HS-5 (cell line): ENCODE measurements around the gene MAP2K3.

Experiments used
- DNase-seq: peaks from one replicate; pipeline ENCODE4 v3.0.0-alpha.2; 2012; ENCODE audit warnings: low read depth

MAP2K3 gene

DNA sequence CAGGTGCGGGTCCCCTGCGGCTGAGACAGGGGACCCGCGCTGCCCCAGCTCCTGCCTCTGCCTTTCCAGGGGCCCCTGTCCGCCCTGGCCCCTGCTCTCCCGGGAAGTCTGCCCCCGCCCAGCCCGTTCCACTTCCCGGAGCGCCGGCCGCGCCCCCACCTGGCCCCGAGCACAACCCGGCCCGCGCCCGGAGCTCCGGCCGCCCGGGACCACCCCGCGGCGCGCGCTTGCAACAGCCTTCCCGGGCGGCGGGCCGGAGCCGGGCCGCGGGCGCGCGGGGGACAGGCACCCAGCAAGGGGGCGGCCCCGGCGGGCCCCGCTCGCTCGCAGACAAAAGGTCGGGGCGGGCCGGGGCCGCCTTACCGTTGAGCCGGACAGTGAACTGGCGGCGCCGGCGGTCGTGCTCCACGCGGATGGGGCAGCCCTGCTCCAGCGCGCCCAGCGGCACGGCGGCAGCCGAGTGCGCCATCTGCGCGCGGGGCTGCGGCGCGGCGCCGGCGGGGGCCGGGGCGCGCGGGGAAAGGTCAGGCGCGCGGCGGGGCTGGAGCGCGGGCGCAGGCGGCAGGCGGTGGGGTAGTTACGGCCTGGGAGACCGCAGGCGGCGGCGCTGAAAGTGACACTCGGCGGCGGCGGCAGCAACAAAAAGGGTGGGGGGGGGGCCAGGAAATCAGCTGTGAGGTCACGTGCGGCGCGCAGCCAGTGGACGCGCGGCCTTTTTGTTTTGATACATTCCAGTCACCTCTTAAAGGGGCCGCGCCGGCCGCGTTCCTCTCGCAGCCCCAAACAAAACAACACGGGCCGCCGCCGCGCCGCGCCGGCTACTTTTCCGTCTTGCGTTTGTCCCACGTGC, 31.5 kb upstream of the MAP2K3 start, which contains the start of gene NATD1:
TSS of gene NATD1 (minus strand) at position 615 of the 850 bp plus-strand sequence. CDS start at position 469, 146 bp downstream.
- DNase-seq = no peak

DNA sequence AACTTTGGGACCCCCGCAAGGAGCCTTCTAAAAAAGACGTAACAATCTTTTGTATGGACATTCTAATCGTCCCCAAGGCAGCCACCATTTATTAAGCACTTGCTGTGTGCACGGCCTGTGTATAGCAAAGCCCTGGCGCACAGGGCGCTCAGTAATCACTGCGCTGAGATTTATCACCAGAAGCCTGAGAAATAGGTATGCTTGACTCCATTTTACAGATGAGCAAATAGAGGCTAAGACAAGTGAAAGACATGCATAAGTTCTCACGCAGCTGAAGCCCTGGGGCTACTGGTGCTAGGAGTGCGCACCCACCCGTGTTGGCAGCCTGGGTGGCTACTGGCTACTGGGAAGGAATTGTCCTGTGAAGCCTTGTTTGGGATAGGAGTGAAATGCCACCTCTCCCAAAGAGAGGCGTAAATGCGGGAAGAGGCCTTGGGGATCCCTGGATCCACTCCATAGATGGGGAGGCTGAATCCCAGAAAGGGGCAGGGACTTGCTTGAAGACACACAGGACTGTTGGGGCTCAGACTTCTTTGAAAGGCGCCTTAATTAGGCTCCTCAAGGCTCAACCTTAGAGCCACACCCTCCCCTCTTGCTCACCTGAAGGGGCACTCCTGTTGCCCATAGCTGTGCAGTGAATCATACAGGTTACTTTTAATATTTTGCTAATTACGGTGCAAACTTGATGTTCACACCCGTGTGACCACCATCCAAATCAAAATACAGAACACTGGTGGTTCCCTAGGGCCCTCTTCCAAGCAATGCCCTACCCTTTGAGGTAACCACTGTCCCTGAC, 30.7 kb upstream of the MAP2K3 start:
- no peak for DNase-seq

GRCh38 chr17:21258593-21258992, 25.9 kb upstream of the MAP2K3 start:
- no peak for DNase-seq

GRCh38 chr17:21262259-21262993, 22.1 kb upstream of the MAP2K3 start:
- no peak for DNase-seq

- no peak for DNase-seq
Observed at GRCh38 chr17:21263376-21263775, 21.1 kb upstream of the MAP2K3 start.

DNA sequence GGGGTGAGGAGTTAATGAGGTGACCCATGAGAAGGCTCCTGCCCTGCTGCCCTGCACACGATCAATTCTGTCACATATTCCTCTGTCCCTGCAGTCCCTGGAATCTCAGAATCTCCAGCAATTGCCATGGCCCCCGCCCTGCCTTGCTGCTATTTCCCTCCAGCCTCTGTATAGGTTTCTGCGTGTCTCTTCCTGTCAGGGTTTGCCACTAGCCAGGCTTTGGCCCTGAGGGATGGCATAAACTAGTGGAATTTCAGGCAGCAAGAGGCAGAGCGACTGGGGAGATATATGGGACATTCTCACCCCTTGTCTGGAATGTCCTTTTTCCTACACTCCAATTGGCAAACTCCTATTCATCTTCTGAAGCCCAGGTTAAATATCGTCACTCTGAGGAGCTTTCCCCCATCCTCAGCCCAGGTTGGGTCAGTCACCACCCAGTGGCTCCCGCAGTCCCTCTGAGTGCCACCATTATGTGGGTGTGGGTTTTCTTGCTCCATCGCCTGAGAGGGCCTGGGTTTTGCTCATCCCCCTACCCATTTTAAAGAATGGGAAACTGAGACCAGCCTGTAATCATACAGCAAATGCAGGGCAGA, 15.8 kb upstream of the MAP2K3 start:
- no peak for DNase-seq

GRCh38 chr17:21269394-21269793, 15.1 kb upstream of the MAP2K3 start:
- DNase-seq = no peak

DNA sequence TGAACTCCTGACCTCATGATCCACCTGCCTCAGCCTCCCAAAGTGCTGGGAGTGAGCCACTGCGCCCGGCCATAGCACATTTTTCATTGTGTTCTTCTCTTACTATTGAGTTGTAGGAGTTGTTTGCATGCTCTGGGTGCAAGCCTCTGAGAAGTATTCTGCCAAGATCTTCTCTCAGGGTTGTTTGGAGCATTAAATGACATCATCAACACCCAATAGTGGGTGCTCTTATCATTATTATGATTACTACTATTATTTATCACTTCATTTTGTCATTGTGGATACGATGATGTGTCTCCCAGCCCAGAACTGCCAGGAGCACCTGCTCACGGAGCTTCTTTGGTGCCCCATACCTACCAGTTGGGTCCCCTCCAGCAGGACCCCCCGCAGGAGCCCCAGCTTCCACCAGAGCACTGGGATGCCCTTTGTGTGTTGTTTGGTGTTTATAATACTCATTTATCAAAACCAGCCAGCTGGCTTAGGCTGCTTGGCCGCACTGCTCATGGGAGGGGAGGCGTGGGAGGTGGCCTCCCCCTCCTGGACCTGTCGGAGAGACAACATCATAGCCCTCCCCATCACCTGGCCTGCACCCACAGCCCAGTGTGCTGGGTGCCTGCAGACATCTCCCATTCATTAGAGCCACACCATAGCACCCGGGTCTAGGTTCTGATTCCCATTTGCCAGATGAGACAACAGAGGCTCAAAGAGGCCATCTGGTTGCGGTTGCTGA, 12.9 kb upstream of the MAP2K3 start:
- no peak for DNase-seq

- no peak for DNase-seq
Observed at GRCh38 chr17:21272250-21272649, 12.3 kb upstream of the MAP2K3 start.

GRCh38 chr17:21272881-21273792, 11.4 kb upstream of the MAP2K3 start:
- DNase-seq = no peak

DNA sequence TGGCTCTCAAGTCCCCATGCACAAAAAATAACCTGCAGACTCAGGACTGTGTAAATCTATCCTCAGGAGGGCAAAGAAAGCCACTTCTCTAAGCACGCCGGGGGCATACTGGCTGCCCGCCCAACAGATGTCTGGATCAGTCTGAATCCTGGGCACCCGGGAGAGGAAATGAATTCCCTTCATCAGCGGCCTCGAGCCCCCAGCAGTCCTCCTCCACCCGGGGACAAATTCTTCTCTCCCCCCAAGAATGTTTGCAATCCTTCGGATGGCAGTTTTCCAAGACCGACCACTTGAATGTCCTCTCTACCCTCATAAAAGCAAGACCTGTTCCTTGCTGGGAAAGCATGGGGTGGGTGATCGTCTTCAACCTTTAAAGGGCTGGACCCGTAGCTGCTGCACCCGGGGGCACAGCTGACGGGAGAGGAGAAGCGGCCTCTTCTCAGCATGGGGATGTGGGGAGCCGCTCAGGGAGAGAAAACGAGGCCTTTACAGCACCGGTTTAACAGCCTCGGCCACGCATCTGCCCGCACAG, 9.4 kb upstream of the MAP2K3 start:
- no peak for DNase-seq

DNA sequence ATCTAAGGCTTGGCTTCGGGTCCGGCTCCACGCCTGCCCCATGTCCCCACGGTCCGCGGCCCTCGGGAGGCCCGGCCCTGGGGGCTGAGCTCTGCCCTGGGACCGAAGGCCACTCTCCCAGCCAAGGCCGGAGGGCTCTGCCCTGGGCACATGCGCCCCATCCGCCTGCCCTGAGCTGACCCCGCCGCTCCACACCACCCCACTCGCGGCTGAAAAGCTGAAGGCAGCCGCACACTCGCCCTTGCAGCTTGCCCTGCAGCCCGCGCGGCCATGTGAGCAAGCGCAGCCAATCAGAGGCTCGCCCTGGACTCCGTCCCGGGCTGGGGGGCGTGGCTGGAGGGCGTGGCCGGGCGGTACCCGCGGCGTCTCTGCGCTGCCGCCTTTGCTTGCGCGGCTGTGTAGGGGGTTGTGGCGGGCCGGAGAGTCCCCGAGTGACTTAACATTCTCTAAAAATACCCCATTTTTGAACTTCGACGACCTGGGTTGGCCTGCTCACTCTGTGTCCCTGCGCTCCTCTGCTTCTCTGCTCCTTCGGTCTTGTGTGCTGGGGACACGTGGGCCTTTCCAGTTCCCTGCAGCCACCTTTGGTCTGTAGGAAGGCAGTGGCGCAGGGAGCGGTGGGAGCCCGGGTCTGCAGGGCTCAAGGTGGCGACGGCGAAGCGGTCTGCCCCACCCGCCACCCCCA, 8.8 kb upstream of the MAP2K3 start:
- no peak for DNase-seq

- no peak for DNase-seq
Observed at GRCh38 chr17:21276264-21276588, 8.3 kb upstream of the MAP2K3 start.

GRCh38 chr17:21277332-21277731, 7.2 kb upstream of the MAP2K3 start:
- no peak for DNase-seq

GRCh38 chr17:21278450-21279197, 5.9 kb upstream of the MAP2K3 start:
- no peak for DNase-seq

- DNase-seq = no peak
Observed at GRCh38 chr17:21279198-21279535, 5.3 kb upstream of the MAP2K3 start.

- DNase-seq = no peak
Observed at GRCh38 chr17:21279582-21279981, 4.9 kb upstream of the MAP2K3 start.

- DNase-seq = no peak
Observed at GRCh38 chr17:21280081-21280518, 4.4 kb upstream of the MAP2K3 start.

- peak; percentile 95 for DNase-seq
Observed at GRCh38 chr17:21282231-21282630, 2.3 kb upstream of the MAP2K3 start.
